CD14-positive monocyte (primary cell): Measurements from ENCODE around the gene GRID2. TPM values are rescaled to one million over a fixed set of nuclear protein-coding genes. Genes with fewer than 3 reads are reported as not detected.

Experiments
- DNase-seq, 3 donors: peaks; one replicate each; pipeline ENCODE4 v3.0.0-alpha.2; 2011 to 2022
- H2AFZ ChIP-seq: 2 replicates; pipeline ENCODE4 v1.6.0; 2012; ENCODE audit warnings: mild to moderate bottlenecking, low read depth, low read length, inconsistent platforms; ENCODE audit not compliant: insufficient read depth, poor library complexity, severe bottlenecking
- H3K27ac ChIP-seq, 2 donors: 1 replicate in 1 of 2; 2 replicates in 1 of 2; pipeline ENCODE4 v1.5.1; 2012 to 2013; ENCODE audit warnings: low read length in 2 of 2, control low read depth in 1 of 2, inconsistent platforms in 1 of 2, low read depth in 1 of 2, mild to moderate bottlenecking in 1 of 2
- H3K27me3 ChIP-seq, 2 donors: one replicate each; pipeline versions ENCODE4 v1.6.0 to v1.6.1; 2011 to 2013; ENCODE audit warnings: low read length in 2 of 2; ENCODE audit not compliant: control insufficient read depth in 2 of 2, insufficient read depth in 2 of 2
- H3K36me3 ChIP-seq, 2 donors: replicated peaks in 1 of 2; 1 replicate in 1 of 2; 2 replicates in 1 of 2; pipeline versions ENCODE4 v1.5.1 to v1.6.1; 2012 to 2013; ENCODE audit warnings: low read length in 2 of 2, control low read depth in 1 of 2, inconsistent platforms in 1 of 2, mild to moderate bottlenecking in 1 of 2; ENCODE audit not compliant: insufficient read depth in 2 of 2, control insufficient read depth in 1 of 2
- H3K4me1 ChIP-seq, 2 donors: 1 replicate in 1 of 2; 2 replicates in 1 of 2; pipeline versions ENCODE4 v1.5.1 to v1.6.1; 2012 to 2013; ENCODE audit warnings: low read length in 2 of 2, control low read depth in 1 of 2, inconsistent platforms in 1 of 2, mild to moderate bottlenecking in 1 of 2, moderate library complexity in 1 of 2; ENCODE audit not compliant: insufficient read depth in 2 of 2, control insufficient read depth in 1 of 2
- H3K4me2 ChIP-seq: replicated peaks from 2 replicates; pipeline ENCODE3; 2012; ENCODE audit warnings: low read length, moderate library complexity, mild to moderate bottlenecking; ENCODE audit not compliant: poor library complexity, severe bottlenecking; ENCODE audit errors: extremely low read depth
- H3K4me3 ChIP-seq, 3 experiments: fragments of 200-600 bp in 1 of 3; sonication (generic) in 1 of 3; replicated peaks in 1 of 3; 1 replicate in 2 of 3; 2 replicates in 1 of 3; pipeline ENCODE4 v1.5.1; 2011 to 2013; ENCODE audit warnings: low read length in 3 of 3, mild to moderate bottlenecking in 3 of 3, control low read depth in 2 of 3, low read depth in 2 of 3, inconsistent platforms in 1 of 3, moderate library complexity in 1 of 3
- H3K79me2 ChIP-seq: 2 replicates; pipeline ENCODE4 v1.6.0; 2012; ENCODE audit warnings: mild to moderate bottlenecking, control low read depth, inconsistent platforms, low read length, moderate library complexity; ENCODE audit not compliant: insufficient read depth
- H3K9ac ChIP-seq: 2 replicates; pipeline ENCODE4 v1.6.0; 2017; ENCODE audit warnings: low read length, mild to moderate bottlenecking; ENCODE audit not compliant: insufficient read depth, poor library complexity, severe bottlenecking
- H3K9me3 ChIP-seq, 2 donors: replicated peaks in 1 of 2; 1 replicate in 1 of 2; 2 replicates in 1 of 2; pipeline versions ENCODE4 v1.5.1 to v1.6.1; 2012 to 2013; ENCODE audit warnings: low read length in 2 of 2, control low read depth in 1 of 2; ENCODE audit not compliant: control insufficient read depth in 1 of 2, insufficient read depth in 1 of 2
- H4K20me1 ChIP-seq: 2 replicates; pipeline ENCODE4 v1.6.0; 2012; ENCODE audit warnings: mild to moderate bottlenecking, low read length, control low read depth, moderate library complexity; ENCODE audit not compliant: insufficient read depth
- H3K27ac Mint-ChIP-seq, 7 donors: one replicate each; pipeline ENCODE4 v1.8.0; 2020; ENCODE audit warnings: mild to moderate bottlenecking in 7 of 7, mixed read lengths in 7 of 7, moderate library complexity in 6 of 7, inconsistent platforms in 2 of 7
- H3K27me3 Mint-ChIP-seq, 3 donors: one replicate each; pipeline ENCODE4 v1.8.0; 2021 to 2022; ENCODE audit warnings: low read depth in 3 of 3, mild to moderate bottlenecking in 3 of 3, mixed read lengths in 3 of 3, moderate library complexity in 3 of 3, inconsistent platforms in 1 of 3
- H3K36me3 Mint-ChIP-seq, 2 donors: one replicate each; pipeline ENCODE4 v1.8.0; 2020; ENCODE audit warnings: mixed read lengths in 2 of 2, inconsistent platforms in 1 of 2, mild to moderate bottlenecking in 1 of 2
- H3K4me1 Mint-ChIP-seq: one replicate; pipeline ENCODE4 v1.8.0; 2020; ENCODE audit warnings: mild to moderate bottlenecking, mixed read lengths
- H3K4me3 Mint-ChIP-seq, 2 donors: one replicate each; pipeline ENCODE4 v1.8.0; 2020; ENCODE audit warnings: mild to moderate bottlenecking in 2 of 2, mixed read lengths in 2 of 2, moderate library complexity in 1 of 2
- H3K9me3 Mint-ChIP-seq, 7 donors: one replicate each; pipeline ENCODE4 v1.8.0; 2020 to 2022; ENCODE audit warnings: mixed read lengths in 7 of 7, mild to moderate bottlenecking in 6 of 7, moderate library complexity in 6 of 7, inconsistent platforms in 2 of 7
- CTCF ChIP-seq: fragments of 200-600 bp; IDR thresholded peaks from one replicate; pipeline ENCODE4 v1.8.0; 2022; ENCODE audit warnings: antibody characterized with exemption, mild to moderate bottlenecking
- WGBS: methylation state at CpG from one replicate; pipeline ENCODE4 v1.1.5; 2013; ENCODE audit warnings: missing lambda C conversion rate; ENCODE audit not compliant: insufficient coverage; 5-methylcytosine and 5-hydroxymethylcytosine counted together
- intact Hi-C, 2 donors: fragments of 100-400 bp; cut with micrococcal nuclease; formaldehyde crosslinking; loops; one replicate each; pipeline versions ENCODE4 v1.15.0 to v1.15.1; 2023
- polyA plus RNA-seq, 3 donors: library from polyadenylated mRNA; depleted of rRNA in 1 of 3; unstranded in 2 of 3; stranded (reverse) in 1 of 3; fragments of 300-500 nt in 2 of 3; fragments of >200 nt in 1 of 3; fragmentation: Illumina TruSeq in 2 of 3; gene quantifications; 1 replicate in 2 of 3; 2 replicates in 1 of 3; pipeline ENCODE4 v1.2.3, GENCODE V29; 2012 to 2021

GRID2 gene
- polyA plus RNA-seq, 3 donors = not detected

DNA sequence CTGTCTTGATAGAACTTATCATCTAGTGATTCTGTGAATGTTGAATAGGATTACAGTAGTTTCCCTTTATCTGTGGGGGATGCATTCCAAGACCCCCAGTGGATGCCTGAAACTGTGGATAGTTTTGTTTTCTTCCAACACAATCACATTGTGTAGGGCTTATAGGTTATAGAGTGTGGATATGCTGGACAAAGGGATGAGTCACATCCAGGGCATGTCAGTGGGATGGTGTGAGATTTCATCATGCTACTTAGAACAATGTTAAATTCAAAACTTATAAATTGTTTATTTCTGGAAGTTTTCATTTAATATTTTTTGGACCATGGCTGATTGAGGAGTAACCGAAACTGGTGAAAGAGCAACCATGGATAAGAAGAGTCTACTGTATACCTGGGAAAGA, 1092.5 kb downstream of the GRID2 start:
- H3K36me3 Mint-ChIP-seq = no peaks in the 10 kb centered on the region
- Histone ChIP-seq H3K79me2 (no peaks in the 10 kb centered on the region), H3K9ac (no peak overlapping the region), H2AFZ (no peak overlapping the region), H3K9me3 (no peaks in the 10 kb centered on the region), H3K4me3 (no peak overlapping the region), H3K4me1 (no peaks in the 10 kb centered on the region), H3K27ac (no peak overlapping the region), H4K20me1 (no peaks in the 10 kb centered on the region), H3K4me2 (no peak overlapping the region), H3K36me3 (no peaks in the 10 kb centered on the region), H3K27me3 (no peaks in the 10 kb centered on the region)
- H3K4me1 Mint-ChIP-seq = no peaks in the 10 kb centered on the region
- peaks cover 0 to 4% (median 0%) of the 10 kb centered on the region in 7 donors for H3K9me3 Mint-ChIP-seq
- DNase-seq = no peak
- no peak overlapping the region for H3K27ac Mint-ChIP-seq
- intact Hi-C loops = no loop called here
- no peak overlapping the region for H3K4me3 Mint-ChIP-seq
- WGBS = no CpG with 5 or more reads among the region's 1 CpG
- no peak for TF ChIP-seq CTCF
- H3K27me3 Mint-ChIP-seq = no peaks in the 10 kb centered on the region

GRCh38 chr4:93403571-93403970, 1099.8 kb downstream of the GRID2 start:
- no peak for TF ChIP-seq CTCF
- H3K27me3 ChIP-seq = no peaks in the 10 kb centered on the region
- no CpG with 5 or more reads among the region's 1 CpG for WGBS
- no peaks in the 10 kb centered on the region for H3K4me1 ChIP-seq
- peaks cover 0 to 6% (median 0%) of the 10 kb centered on the region in 7 donors for H3K9me3 Mint-ChIP-seq
- no peak overlapping the region for H3K4me3 Mint-ChIP-seq
- intact Hi-C loops = no loop called here
- no peak for DNase-seq
- H3K27ac Mint-ChIP-seq = no peak overlapping the region
- no peak overlapping the region for H3K27ac ChIP-seq
- H4K20me1 ChIP-seq = no peaks in the 10 kb centered on the region
- no peaks in the 10 kb centered on the region for H3K36me3 Mint-ChIP-seq
- H3K27me3 Mint-ChIP-seq = no peaks in the 10 kb centered on the region
- H2AFZ ChIP-seq = no peak overlapping the region
- H3K36me3 ChIP-seq = no peaks in the 10 kb centered on the region
- H3K4me3 ChIP-seq = no peak overlapping the region
- H3K4me1 Mint-ChIP-seq = no peaks in the 10 kb centered on the region
- H3K9me3 ChIP-seq = no peaks in the 10 kb centered on the region
- H3K9ac ChIP-seq = no peak overlapping the region
- H3K79me2 ChIP-seq = no peaks in the 10 kb centered on the region
- H3K4me2 ChIP-seq = no peak overlapping the region
